Measurements from ENCODE around the gene KRTAP5-8.
"Not testable (repeated sequence)": the region's sequence is repeated elsewhere in the genome, so short reads cannot be mapped to it uniquely, and the experiment has no call there.

Gene KRTAP5-8

GRCh38 chr11:71543866-71544265 is 6.0 kb downstream of the KRTAP5-8 start:
- no peak for DNase-seq (ENCODE audit: low read depth)

GRCh38 chr11:71544525-71545214 is 6.8 kb downstream of the KRTAP5-8 start:
- DNase-seq (ENCODE audit: low read depth): no peak

GRCh38 chr11:71545405-71545966 is 7.7 kb downstream of the KRTAP5-8 start:
- DNase-seq (ENCODE audit: low read depth): no peak

- DNase-seq (ENCODE audit: low read depth): no peak
Observed at GRCh38 chr11:71548120-71548519, 10.3 kb downstream of the KRTAP5-8 start, which contains the start of gene KRTAP5-9. TSS of gene KRTAP5-9 (plus strand) at chr11:71548420. CDS start at chr11:71548658, 238 bp downstream.

- no peak for DNase-seq (ENCODE audit: low read depth)
Observed at GRCh38 chr11:71548716-71549151, 10.9 kb downstream of the KRTAP5-8 start.

GRCh38 chr11:71551711-71552110 is 13.9 kb downstream of the KRTAP5-8 start:
- no peak for DNase-seq (ENCODE audit: low read depth)

GRCh38 chr11:71554996-71555395 is 17.2 kb downstream of the KRTAP5-8 start:
- no peak for DNase-seq (ENCODE audit: low read depth)

- no peak for DNase-seq (ENCODE audit: low read depth)
Observed at GRCh38 chr11:71555508-71555907, 17.7 kb downstream of the KRTAP5-8 start.

- no peak for DNase-seq (ENCODE audit: low read depth)
Observed at GRCh38 chr11:71556018-71556417, 18.2 kb downstream of the KRTAP5-8 start.

GRCh38 chr11:71557257-71557656 is 19.4 kb downstream of the KRTAP5-8 start:
- no peak for DNase-seq (ENCODE audit: low read depth)

GRCh38 chr11:71558996-71559395 is 21.2 kb downstream of the KRTAP5-8 start:
- no peak for DNase-seq (ENCODE audit: low read depth)

- DNase-seq (ENCODE audit: low read depth): no peak
Observed at GRCh38 chr11:71562120-71562519, 24.3 kb downstream of the KRTAP5-8 start.

- no peak for DNase-seq (ENCODE audit: low read depth)
Observed at GRCh38 chr11:71563406-71563805, 25.6 kb downstream of the KRTAP5-8 start.

- DNase-seq (ENCODE audit: low read depth): no peak
Observed at GRCh38 chr11:71564430-71564829, 26.6 kb downstream of the KRTAP5-8 start.

- no peak for DNase-seq (ENCODE audit: low read depth)
Observed at GRCh38 chr11:71565263-71565662, 27.4 kb downstream of the KRTAP5-8 start, which contains the start of gene KRTAP5-10. TSS of gene KRTAP5-10 (plus strand) at chr11:71565563. CDS start at chr11:71565588, 25 bp downstream.

GRCh38 chr11:71566081-71566620 is 28.3 kb downstream of the KRTAP5-8 start:
- DNase-seq (ENCODE audit: low read depth): no peak

GRCh38 chr11:71566626-71567599 is 29.1 kb downstream of the KRTAP5-8 start:
- DNase-seq (ENCODE audit: low read depth): not testable (repeated sequence)

- DNase-seq (ENCODE audit: low read depth): not testable (repeated sequence)
Observed at GRCh38 chr11:71567633-71568032, 29.8 kb downstream of the KRTAP5-8 start.

GRCh38 chr11:71568704-71569349 is 31.0 kb downstream of the KRTAP5-8 start:
- DNase-seq (ENCODE audit: low read depth): no peak

GRCh38 chr11:71571101-71571850 is 33.5 kb downstream of the KRTAP5-8 start:
- DNase-seq (ENCODE audit: low read depth): not testable (repeated sequence)

GRCh38 chr11:71572811-71573210 is 35.0 kb downstream of the KRTAP5-8 start:
- DNase-seq (ENCODE audit: low read depth): no peak
